Hepatocyte (in vitro differentiated cells): Measurements from ENCODE around the gene PCP4.

Source experiments
- CTCF ChIP-seq: fragments of 200-600 bp; sonication (generic); IDR thresholded peaks from 2 replicates; pipeline ENCODE4 v1.5.1; 2016; ENCODE audit warnings: antibody characterized with exemption, mild to moderate bottlenecking; ENCODE audit not compliant: poor library complexity
- EZH2 ChIP-seq: fragments of 200-600 bp; sonication (generic); IDR thresholded peaks from 2 replicates; pipeline ENCODE4 v1.6.1; 2016; ENCODE audit warnings: antibody characterized with exemption, mild to moderate bottlenecking, borderline replicate concordance
- EZH2phosphoT487 ChIP-seq: fragments of 200-600 bp; sonication (generic); IDR thresholded peaks from one replicate; pipeline ENCODE4 v1.6.1; 2018; ENCODE audit warnings: antibody characterized with exemption, mild to moderate bottlenecking, low read depth, moderate library complexity; ENCODE audit not compliant: unreplicated experiment, severe bottlenecking

- TF ChIP-seq CTCF (no peak), EZH2phosphoT487 (no peak), EZH2 (no peak)
Measured at GRCh38 chr21:39915881-39916280, 48.6 kb downstream of the PCP4 start.
